Stimulated activated CD4-positive, alpha-beta T cell treated with anti-CD3 and anti-CD28 coated beads, Interleukin-4, amount 100 ng/mL, for 1 hour (primary cell): Measurements from ENCODE around the gene WSB1.
A peak's percentile ranks its signal among the peaks of the same experiment; 100 is the strongest.
"Not testable (repeated sequence)": the region's sequence is repeated elsewhere in the genome, so short reads cannot be mapped to it uniquely, and the experiment has no call there.

Source experiments
- DNase-seq: peaks from one replicate; pipeline ENCODE4 v3.0.0-alpha.2; 2020

The WSB1 gene

GRCh38 chr17:27318633-27319032, 24.7 kb downstream of the WSB1 start:
- no peak for DNase-seq

GRCh38 chr17:27319541-27320221, 25.8 kb downstream of the WSB1 start:
- DNase-seq, result no peak

DNA sequence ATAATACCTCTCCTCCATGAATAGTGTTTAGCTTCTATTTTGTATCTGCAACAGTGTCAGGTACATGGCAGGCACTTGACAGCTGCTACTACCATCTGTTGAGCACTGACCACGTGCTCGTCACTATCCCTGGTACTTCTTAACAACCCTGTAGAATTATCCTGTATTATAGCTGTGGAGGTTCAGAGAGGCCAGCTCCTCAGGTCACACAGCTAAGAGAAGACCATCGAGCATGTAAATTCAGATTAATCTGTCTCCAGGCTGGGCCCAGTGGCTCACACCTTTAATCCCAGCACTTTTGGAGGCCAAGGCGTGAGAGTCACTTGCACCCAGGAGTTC, 26.3 kb downstream of the WSB1 start:
- no peak for DNase-seq

DNA sequence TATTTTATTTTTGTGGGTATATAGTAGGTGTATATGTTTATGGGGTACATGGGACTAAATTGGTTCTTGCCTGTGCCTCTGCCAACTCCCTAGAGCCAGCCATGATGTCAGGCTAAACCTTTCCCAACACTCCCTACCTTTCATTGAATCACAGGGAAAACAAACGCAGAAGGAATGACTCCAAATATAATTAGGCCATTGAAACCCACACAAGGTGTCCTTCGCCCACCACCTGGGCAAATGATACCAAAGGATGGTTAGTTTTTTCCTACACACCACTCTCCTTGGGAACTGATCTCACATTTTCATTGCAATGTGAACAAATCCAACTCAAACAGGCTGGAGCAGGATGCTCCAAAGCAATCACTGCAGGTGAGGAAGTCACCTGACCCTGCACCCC, 27.5 kb downstream of the WSB1 start:
- DNase-seq, result no peak

DNA sequence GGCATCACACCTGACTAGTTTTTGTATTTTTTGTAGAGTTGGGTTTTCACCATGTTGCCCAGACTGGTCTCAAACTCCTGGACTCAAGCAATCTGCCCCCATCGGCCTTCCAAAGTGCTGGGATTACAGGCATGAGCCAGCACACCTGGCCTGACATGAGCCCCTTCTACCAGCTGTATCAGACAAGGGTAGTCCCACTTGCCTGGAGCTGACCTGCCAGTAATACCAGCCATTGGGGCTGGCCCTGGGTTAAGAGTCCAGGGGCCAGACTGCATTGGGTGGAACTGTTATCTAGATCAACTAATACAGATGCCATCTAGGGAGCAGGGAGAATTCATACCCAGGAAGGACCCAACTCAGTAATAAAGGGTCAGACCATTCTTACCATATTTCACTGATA, 28.1 kb downstream of the WSB1 start:
- DNase-seq, result no peak

- no peak for DNase-seq
Observed at GRCh38 chr17:27322690-27323508, 29.0 kb downstream of the WSB1 start.

DNA sequence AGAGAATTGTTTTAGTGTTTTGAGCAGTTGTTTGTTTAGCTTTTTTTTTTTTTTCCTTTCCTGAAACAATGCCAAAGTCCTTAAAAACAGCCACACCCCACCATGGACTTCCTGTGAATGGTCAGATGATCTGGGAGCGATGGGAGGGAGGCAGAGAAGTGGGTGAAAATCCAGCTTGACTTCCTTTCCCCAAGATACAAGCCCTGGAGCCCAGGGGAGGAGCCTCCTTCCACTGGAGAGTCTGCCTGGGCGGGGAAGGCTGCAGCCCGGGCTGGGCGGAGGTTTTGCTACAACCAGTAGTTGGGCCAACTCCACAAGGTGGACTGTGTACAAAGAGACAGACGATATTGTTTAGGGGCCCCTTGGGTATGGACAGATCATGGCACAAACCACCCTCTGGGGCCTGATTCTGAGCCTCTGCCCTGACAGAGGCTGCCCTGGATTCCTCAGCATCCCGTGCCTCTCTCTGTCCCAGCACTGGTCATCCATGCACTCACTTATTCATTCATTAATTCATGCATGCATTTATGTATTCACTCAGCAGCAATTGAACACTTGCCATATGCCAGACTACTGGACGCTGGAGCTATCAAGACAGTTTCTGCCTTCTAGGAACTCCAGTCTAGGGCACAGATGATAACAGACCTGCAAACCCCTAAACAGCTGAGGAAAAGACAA, 29.8 kb downstream of the WSB1 start:
- DNase-seq, result no peak

GRCh38 chr17:27324771-27325339, 30.9 kb downstream of the WSB1 start:
- no peak for DNase-seq

GRCh38 chr17:27326051-27326450, 32.1 kb downstream of the WSB1 start:
- no peak for DNase-seq

- DNase-seq, result no peak
Observed at GRCh38 chr17:27326585-27326984, 32.7 kb downstream of the WSB1 start.

DNA sequence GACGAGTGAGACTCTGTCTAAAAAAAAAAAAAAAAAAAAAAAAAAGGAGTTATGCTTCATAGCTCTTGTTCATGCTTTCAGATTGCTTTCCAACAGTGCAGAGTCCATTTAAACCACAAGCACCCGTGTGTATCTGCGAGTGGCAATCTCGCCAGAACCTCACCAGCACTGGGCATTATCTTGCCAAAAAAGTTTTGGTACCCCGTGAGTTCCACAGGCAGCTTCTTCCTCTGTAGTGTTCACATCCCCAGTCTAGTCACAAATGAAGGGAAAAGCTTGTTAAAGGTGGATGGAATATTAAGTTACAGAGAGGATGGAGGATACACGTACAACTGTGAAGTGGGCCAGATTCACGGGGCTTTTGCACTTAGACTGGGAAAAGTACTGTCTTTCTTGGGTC, 33.5 kb downstream of the WSB1 start:
- no peak for DNase-seq

GRCh38 chr17:27327871-27328270, 34.0 kb downstream of the WSB1 start:
- DNase-seq, result no peak

DNA sequence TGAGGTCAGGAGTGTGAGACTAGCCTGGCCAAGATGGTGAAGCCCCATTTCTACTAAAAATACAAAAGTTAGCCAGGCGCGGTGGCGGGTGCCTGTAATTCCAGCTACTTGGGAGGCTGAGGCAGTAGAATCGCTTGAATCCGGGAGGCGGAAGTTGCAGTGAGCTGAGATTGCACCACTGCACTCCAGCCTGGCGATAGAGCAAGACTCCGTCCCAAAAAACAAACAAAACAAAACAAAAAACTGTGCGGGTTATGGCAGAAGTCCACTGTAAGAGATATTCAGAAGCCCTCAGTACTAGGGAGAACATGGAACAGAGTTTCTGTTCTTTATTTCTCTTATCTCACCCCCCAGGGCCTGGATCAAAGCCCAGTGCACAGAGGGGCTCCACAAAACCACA, 34.8 kb downstream of the WSB1 start:
- DNase-seq, result not testable (repeated sequence)

DNA sequence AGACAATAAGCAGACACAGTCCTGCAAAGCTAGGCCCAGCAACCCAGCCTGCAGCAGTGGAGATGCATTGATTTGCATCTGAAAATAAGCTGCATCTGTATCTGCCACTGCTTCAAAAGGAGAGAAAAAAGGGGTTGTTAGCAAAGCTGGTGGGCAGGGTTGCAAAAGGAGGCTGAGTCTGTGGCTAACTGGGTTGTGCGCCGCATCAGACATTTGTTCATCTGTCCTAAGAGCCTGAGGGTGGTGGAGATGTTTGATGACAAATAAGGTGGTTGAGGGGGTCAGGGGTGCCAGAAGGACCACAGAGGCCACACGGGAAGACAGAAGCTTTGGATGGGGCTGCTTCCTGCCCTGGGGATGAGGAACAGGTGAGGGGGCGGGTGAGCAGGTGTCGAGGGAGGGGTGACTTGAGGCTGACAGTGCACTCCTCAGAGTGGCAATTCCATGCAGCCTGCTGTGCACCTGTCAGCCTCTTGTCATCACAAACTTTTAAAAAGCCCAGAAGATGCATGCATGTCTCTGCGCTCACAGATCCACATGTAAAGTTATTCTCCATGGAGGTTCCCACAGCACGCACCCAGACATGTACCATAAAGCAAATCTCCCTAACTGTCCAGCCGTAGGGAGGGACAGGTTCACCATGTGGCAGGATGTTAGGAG, 35.4 kb downstream of the WSB1 start:
- DNase-seq, result no peak

- DNase-seq, result no peak
Observed at GRCh38 chr17:27332047-27332393, 38.1 kb downstream of the WSB1 start.

DNA sequence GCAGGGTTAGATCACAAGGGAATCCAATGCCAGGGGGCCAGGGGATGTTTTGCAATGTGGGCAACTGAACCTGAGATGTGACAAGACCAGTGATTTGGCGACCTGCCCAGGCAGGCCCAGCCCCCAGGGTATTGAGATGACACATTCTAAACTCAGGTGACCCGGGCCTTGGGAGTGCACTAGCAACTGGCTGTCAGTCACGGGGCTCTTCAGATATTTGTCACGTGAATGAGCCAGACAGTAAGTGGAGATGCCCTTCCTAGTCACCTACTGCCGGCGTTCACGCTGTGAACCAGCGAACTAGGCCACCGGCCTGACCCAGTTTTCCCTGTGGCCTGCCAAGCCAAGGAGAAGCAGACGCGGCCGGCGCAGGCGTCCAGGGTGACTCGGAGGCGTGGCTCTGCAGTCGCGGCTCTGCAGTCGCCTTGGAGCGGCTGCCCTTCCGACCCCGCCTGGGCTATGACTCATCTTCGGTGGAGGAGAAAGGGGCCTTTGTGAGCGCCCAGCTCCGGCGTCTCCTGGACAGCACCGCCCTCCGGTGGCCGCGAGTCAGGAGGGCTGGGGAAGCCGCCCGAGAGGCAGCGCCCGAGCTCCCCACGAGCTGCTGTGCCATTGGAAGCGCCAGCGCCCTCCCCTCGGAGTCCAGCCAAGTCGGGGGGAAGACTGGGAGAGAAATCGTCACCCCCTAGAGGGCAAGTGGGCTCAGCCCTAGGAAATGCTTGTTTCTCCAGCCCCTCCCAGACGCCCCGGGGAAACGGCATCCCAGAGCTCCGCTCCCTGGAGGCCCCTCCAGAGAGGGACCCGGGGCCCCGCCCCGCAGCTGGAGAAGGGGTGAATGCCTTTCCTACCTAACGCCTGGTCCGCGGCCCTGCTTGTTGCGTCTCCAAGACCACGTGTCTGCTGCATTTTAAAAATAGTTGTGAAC, 38.8 kb downstream of the WSB1 start:
- DNase-seq, result peak; percentile 82

DNA sequence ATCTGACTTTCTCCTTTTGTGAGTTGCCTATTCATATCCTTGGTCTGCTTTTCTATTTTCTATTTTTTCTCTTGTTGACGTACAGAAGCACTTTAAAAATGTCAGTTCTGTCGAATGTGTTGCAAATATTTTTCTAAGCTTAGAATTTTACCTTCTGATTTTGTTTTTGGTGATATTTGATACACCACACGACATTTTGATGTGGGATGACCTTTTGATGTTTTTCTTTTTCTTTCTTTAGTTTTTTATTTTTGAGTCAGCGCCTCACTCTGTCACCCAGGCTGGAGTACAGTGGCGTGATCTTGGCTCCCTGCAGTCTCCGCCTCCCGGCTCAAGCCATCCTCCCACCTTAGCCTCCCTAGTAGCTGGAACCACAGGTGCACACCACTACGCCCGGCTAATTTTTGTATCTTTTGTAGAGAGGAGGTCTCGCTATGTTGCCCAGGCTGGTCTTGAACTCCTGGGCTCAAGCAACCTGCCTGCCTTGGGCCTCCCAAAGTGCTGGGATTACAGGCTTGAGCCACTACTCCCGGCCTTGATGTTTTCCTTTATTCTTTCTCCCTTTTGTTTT, 39.6 kb downstream of the WSB1 start:
- DNase-seq, result no peak

DNA sequence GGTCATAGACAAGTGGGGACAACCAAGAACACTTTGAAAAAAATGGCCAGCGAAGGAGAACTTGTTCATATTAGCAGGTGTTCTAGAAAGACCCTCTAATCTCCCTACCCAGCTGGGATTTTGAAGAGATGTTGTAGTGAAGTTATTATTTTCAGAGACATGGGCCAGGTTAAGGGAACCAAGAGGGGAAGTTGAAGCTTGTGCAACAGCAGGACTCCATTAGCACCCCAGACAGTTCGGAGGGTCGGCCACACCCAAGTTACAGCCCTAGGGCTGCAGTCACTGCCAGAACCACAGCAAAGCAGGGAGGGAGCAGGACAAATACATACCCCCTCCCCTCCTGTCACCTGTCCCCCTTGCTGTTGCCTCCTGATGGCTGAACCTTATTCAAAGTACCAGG, 42.3 kb downstream of the WSB1 start:
- DNase-seq, result no peak

DNA sequence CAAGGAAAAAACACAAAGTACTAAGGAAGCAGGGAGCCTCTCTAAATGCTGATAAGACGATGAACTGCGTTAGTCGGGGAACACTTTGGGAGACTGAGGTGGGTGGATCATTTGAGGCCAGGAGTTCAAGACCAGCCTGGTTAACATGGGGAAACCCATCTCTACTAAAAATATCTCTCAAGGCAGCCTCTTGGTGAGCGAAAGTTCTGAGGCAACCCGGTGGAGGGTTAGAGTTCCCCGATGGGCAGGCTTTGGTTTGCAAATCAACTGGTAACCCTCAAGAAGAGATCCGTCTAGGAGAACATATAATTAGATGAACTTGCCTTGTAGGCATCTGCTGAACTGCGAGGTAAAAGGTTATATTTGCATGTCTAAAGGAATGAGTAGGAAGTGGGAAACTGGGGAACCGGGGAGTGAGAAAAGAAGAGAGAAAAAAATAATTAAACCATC, 44.6 kb downstream of the WSB1 start:
- DNase-seq, result no peak

DNA sequence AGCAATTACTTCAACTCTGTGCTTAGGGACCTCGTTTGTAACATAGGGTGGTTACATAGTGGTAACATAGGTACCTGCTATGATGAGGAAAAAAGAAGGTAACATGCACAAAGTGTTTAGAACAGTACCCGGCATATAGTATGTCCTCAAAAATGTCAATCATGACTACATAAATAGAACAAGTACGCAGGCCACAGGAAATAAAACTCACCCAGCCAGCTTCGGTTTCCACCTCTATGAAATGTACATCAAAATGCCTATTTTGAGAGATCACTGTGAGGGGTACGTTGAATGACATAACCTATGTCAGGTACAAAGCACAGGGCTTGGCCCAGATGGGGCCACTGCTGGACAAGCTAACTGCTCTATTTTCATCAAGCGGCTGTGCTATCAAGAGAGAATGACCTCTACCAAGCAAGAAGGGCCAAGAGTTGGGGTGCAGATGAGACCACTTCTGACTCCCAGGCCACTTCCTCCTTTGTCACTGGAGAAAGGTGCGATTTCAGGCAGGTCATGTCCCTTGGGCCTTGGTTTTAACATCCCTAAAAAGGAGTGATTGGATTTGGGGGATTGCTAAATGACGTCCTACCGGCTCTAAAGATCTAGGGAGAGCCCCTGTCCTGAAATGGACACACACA, 45.4 kb downstream of the WSB1 start:
- DNase-seq, result no peak
